CD4-positive, alpha-beta T cell (primary cell): ENCODE results near the gene SLX4. TPM values are rescaled to one million over a fixed set of nuclear protein-coding genes. Genes with fewer than 3 reads are reported as not detected.
A peak's percentile ranks its signal among the peaks of the same experiment; 100 is the strongest.

Experiments used
- ATAC-seq: fragments of 200-7000 bp; cut with Tn5 transposase; one replicate; pipeline ENCODE4 v1.10.0; 2022; ENCODE audit warnings: mild to moderate bottlenecking; ENCODE audit not compliant: poor library complexity
- CTCF ChIA-PET: fragments of 350-600 bp; sonication (Branson Sonifier 250); formaldehyde crosslinking; loops from one replicate; lab custom pipeline; 2021; ENCODE audit warnings: antibody characterized with exemption, inconsistent platforms; lab: Charles Lee
- POLR2A ChIA-PET: fragments of 350-600 bp; sonication (Branson Sonifier 250); formaldehyde crosslinking; loops from one replicate; lab custom pipeline; 2021; ENCODE audit warnings: antibody characterized with exemption, inconsistent platforms; lab: Charles Lee
- DNase-seq, 14 experiments: peaks; one replicate each; pipeline ENCODE4 v3.0.0-alpha.2; 2013 to 2020; ENCODE audit warnings: mixed read lengths in 2 of 14
- H3K27ac ChIP-seq, 2 donors: one replicate each; pipeline versions ENCODE4 v1.5.1 to v1.7.0; 2013; ENCODE audit warnings: low read length in 2 of 2, low read depth in 1 of 2, mild to moderate bottlenecking in 1 of 2
- H3K27me3 ChIP-seq, 2 experiments: 1 replicate in 1 of 2; 2 replicates in 1 of 2; pipeline versions ENCODE4 v1.6.1 to v1.7.0; 2013; ENCODE audit warnings: low read length in 2 of 2, control low read depth in 1 of 2, mild to moderate bottlenecking in 1 of 2, moderate library complexity in 1 of 2; ENCODE audit not compliant: insufficient read depth in 2 of 2, control insufficient read depth in 1 of 2
- H3K36me3 ChIP-seq: one replicate; pipeline ENCODE4 v1.6.1; 2013; ENCODE audit warnings: low read length, control low read depth; ENCODE audit not compliant: insufficient read depth
- H3K4me1 ChIP-seq: one replicate; pipeline ENCODE4 v1.6.1; 2013; ENCODE audit warnings: low read length, control low read depth; ENCODE audit not compliant: insufficient read depth
- H3K4me3 ChIP-seq: one replicate; pipeline ENCODE4 v1.5.1; 2013; ENCODE audit warnings: mild to moderate bottlenecking, low read length, moderate library complexity
- H3K9me3 ChIP-seq, 2 experiments: 1 replicate in 1 of 2; 2 replicates in 1 of 2; pipeline versions ENCODE4 v1.6.1 to v1.7.0; 2013; ENCODE audit warnings: low read length in 2 of 2, mild to moderate bottlenecking in 2 of 2, control low read depth in 1 of 2, moderate library complexity in 1 of 2; ENCODE audit not compliant: control insufficient read depth in 1 of 2, insufficient read depth in 1 of 2
- H3K27ac Mint-ChIP-seq: one replicate; pipeline ENCODE4 v1.8.0; 2020; ENCODE audit warnings: mixed read lengths
- H3K27me3 Mint-ChIP-seq: one replicate; pipeline ENCODE4 v1.8.0; 2021; ENCODE audit warnings: mixed read lengths
- H3K36me3 Mint-ChIP-seq: one replicate; pipeline ENCODE4 v1.8.0; 2021; ENCODE audit warnings: low read depth, mixed read lengths
- H3K4me1 Mint-ChIP-seq: one replicate; pipeline ENCODE4 v1.8.0; 2021; ENCODE audit warnings: low read depth, mixed read lengths
- H3K4me3 Mint-ChIP-seq: one replicate; pipeline ENCODE4 v1.8.0; 2020; ENCODE audit warnings: mild to moderate bottlenecking, mixed read lengths
- H3K9me3 Mint-ChIP-seq: one replicate; pipeline ENCODE4 v1.8.0; 2020; ENCODE audit warnings: mixed read lengths
- CTCF ChIP-seq: fragments of 200-600 bp; IDR thresholded peaks from one replicate; pipeline ENCODE4 v1.8.0; 2022; ENCODE audit warnings: antibody characterized with exemption, mild to moderate bottlenecking
- intact Hi-C, 2 experiments: fragments of 100-400 bp; cut with DNase I in 1 of 2; cut with micrococcal nuclease in 1 of 2; formaldehyde crosslinking; loops; one replicate each; pipeline versions ENCODE4 v1.15.1 to v1.9.0; 2023 to 2025; cut with DNase I, micrococcal nuclease
- total RNA-seq, 174 experiments: library from RNA in 2 of 174; stranded (reverse) in 2 of 174; gene quantifications; one replicate each; pipeline ENCODE4 v1.2.3 and lab custom pipeline; 2021 to 2026

The SLX4 gene
- total RNA-seq, 2 experiments from 2014 or later: 5.1 to 5.2 TPM

- no peaks in the 10 kb centered on the region for H3K9me3 Mint-ChIP-seq
- H3K36me3 Mint-ChIP-seq: peaks cover 84% of the 10 kb centered on the region
Observed at GRCh38 chr16:3550851-3551847, 60.3 kb downstream of the SLX4 start.

GRCh38 chr16:3549906-3550305 lies 61.5 kb downstream of the SLX4 start:
- CTCF ChIA-PET: no interaction called here
- no peak for TF ChIP-seq CTCF
- Mint-ChIP-seq H3K4me1 (peaks cover 5% of the 10 kb centered on the region), H3K9me3 (no peaks in the 10 kb centered on the region), H3K27ac (no peak overlapping the region), H3K36me3 (peaks cover 85% of the 10 kb centered on the region), H3K27me3 (no peaks in the 10 kb centered on the region), H3K4me3 (no peak overlapping the region)
- Histone ChIP-seq H3K27ac (peak overlapping the region in 1 of 2 donors; percentile 4), H3K4me1 (peaks cover 11% of the 10 kb centered on the region), H3K4me3 (no peak overlapping the region), H3K27me3 (no peaks in the 10 kb centered on the region), H3K9me3 (no peaks in the 10 kb centered on the region), H3K36me3 (peaks cover 90% of the 10 kb centered on the region)
- intact Hi-C loops: no loop called here
- ATAC-seq: no peak
- DNase-seq: no peak
- POLR2A ChIA-PET: no interaction called here

More at GRCh38 chr16:3550851-3551847, 60.3 kb downstream of the SLX4 start:
- peaks cover 5% of the 10 kb centered on the region for H3K4me1 Mint-ChIP-seq
- TF ChIP-seq CTCF: no peak
- Histone ChIP-seq H3K4me1 (peaks cover 11% of the 10 kb centered on the region), H3K9me3 (no peaks in the 10 kb centered on the region), H3K4me3 (no peak overlapping the region), H3K27me3 (no peaks in the 10 kb centered on the region), H3K27ac (no peak overlapping the region), H3K36me3 (peaks cover 93% of the 10 kb centered on the region)
- POLR2A ChIA-PET: interaction anchor here (0.6 kb wide), 1 partner anchor 230 kb away, joined by 3 read pairs; no protein-coding TSS in a partner anchor
- intact Hi-C loops: no loop called here
- CTCF ChIA-PET: no interaction called here
- DNase-seq (no peak), ATAC-seq (no peak)
- no peak overlapping the region for H3K4me3 Mint-ChIP-seq
- no peaks in the 10 kb centered on the region for H3K27me3 Mint-ChIP-seq
- no peak overlapping the region for H3K27ac Mint-ChIP-seq

GRCh38 chr16:3548859-3549258 lies 62.5 kb downstream of the SLX4 start:
- no peak overlapping the region for H3K4me3 Mint-ChIP-seq
- TF ChIP-seq CTCF: no peak
- Histone ChIP-seq H3K4me1 (peaks cover 5% of the 10 kb centered on the region), H3K27me3 (no peaks in the 10 kb centered on the region), H3K4me3 (no peak overlapping the region), H3K36me3 (peaks cover 90% of the 10 kb centered on the region), H3K27ac (no peak overlapping the region), H3K9me3 (no peaks in the 10 kb centered on the region)
- no peaks in the 10 kb centered on the region for H3K9me3 Mint-ChIP-seq
- no peak overlapping the region for H3K27ac Mint-ChIP-seq
- DNase-seq: no peak
- intact Hi-C loops: no loop called here
- no peaks in the 10 kb centered on the region for H3K4me1 Mint-ChIP-seq
- no peaks in the 10 kb centered on the region for H3K27me3 Mint-ChIP-seq
- POLR2A ChIA-PET: no interaction called here
- CTCF ChIA-PET: no interaction called here
- ATAC-seq: no peak
- peaks cover 87% of the 10 kb centered on the region for H3K36me3 Mint-ChIP-seq
